Iris pigment epithelial cell (primary cell): ENCODE measurements around the gene RILPL1.
A peak's percentile ranks its signal among the peaks of the same experiment; 100 is the strongest.
"Not testable (repeated sequence)": the region's sequence is repeated elsewhere in the genome, so short reads cannot be mapped to it uniquely, and the experiment has no call there.

Experiments used
- DNase-seq: peaks from one replicate; pipeline ENCODE4 v3.0.0-alpha.2; 2011; ENCODE audit warnings: low read depth

RILPL1 gene

GRCh38 chr12:123463174-123463573 lies 70.3 kb downstream of the RILPL1 start:
- not testable (repeated sequence) for DNase-seq

GRCh38 chr12:123457980-123458779 lies 75.3 kb downstream of the RILPL1 start, which contains the start of gene SNRNP35:
SNRNP35 (plus strand) TSS chr12:123458139; CDS start chr12:123465541, 7,402 bp downstream.
- DNase-seq: peak; percentile 78

- no peak for DNase-seq
Observed at GRCh38 chr12:123453165-123453564, 80.4 kb downstream of the RILPL1 start.

GRCh38 chr12:123452276-123452550 lies 81.3 kb downstream of the RILPL1 start:
- not testable (repeated sequence) for DNase-seq

GRCh38 chr12:123450636-123451035 lies 82.9 kb downstream of the RILPL1 start:
- no peak for DNase-seq

GRCh38 chr12:123449856-123450255 lies 83.7 kb downstream of the RILPL1 start:
- no peak for DNase-seq

- peak; percentile 25 for DNase-seq
Observed at GRCh38 chr12:123449249-123449733, 84.2 kb downstream of the RILPL1 start.

- no peak for DNase-seq
Observed at GRCh38 chr12:123446333-123446713, 87.2 kb downstream of the RILPL1 start.

- DNase-seq: peak; percentile 72
Observed at GRCh38 chr12:123445388-123446332, 87.9 kb downstream of the RILPL1 start.

- peak; percentile 92 for DNase-seq
Observed at GRCh38 chr12:123444092-123445026, 89.2 kb downstream of the RILPL1 start.

- DNase-seq: no peak
Observed at GRCh38 chr12:123442774-123443173, 90.7 kb downstream of the RILPL1 start.

- no peak for DNase-seq
Observed at GRCh38 chr12:123441523-123442164, 91.9 kb downstream of the RILPL1 start.

GRCh38 chr12:123436017-123436964 lies 97.2 kb downstream of the RILPL1 start, which contains the start of gene RILPL2:
RILPL2 (minus strand) TSS chr12:123436684; CDS start chr12:123436420, 264 bp downstream.
- DNase-seq: peak; percentile 86

GRCh38 chr12:123435636-123436016 lies 97.9 kb downstream of the RILPL1 start:
- DNase-seq: no peak

GRCh38 chr12:123433615-123434014 lies 99.9 kb downstream of the RILPL1 start:
- no peak for DNase-seq

- not testable (repeated sequence) for DNase-seq
Observed at GRCh38 chr12:123431951-123432817, 101.3 kb downstream of the RILPL1 start.

- DNase-seq: not testable (repeated sequence)
Observed at GRCh38 chr12:123429101-123429500, 104.4 kb downstream of the RILPL1 start.

- DNase-seq: no peak
Observed at GRCh38 chr12:123428591-123428990, 104.9 kb downstream of the RILPL1 start.
